ENCODE data around the gene ADAP1. TPM values are rescaled to one million over a fixed set of nuclear protein-coding genes. Genes with fewer than 3 reads are reported as not detected.

The ADAP1 gene
- total and polyA plus RNA-seq, 9 donors = 2.0 to 6.1 (median 3.3) TPM

GRCh38 chr7:884191-885003 lies 70.1 kb downstream of the ADAP1 start:
- 88% methylated on average over 23 of the region's 31 CpGs for WGBS (ENCODE audit: insufficient coverage)
- Histone ChIP-seq H3K27ac (ENCODE audit: low read length) (no peak overlapping the region), H3K4me1 (ENCODE audit: control insufficient read depth, insufficient read depth, low read length) (peaks cover 19% of the 10 kb centered on the region), H3K27me3 (ENCODE audit: control insufficient read depth, insufficient read depth, low read length) (no peaks in the 10 kb centered on the region), H3K36me3 (ENCODE audit: control insufficient read depth, insufficient read depth, low read length) (peaks cover 42% of the 10 kb centered on the region), H3K9me3 (replicated peaks; ENCODE audit: control insufficient read depth, low read depth, low read length) (no peaks in the 10 kb centered on the region), H3K4me3 (ENCODE audit: low read length) (no peak overlapping the region)
- no peak for DNase-seq

DNA sequence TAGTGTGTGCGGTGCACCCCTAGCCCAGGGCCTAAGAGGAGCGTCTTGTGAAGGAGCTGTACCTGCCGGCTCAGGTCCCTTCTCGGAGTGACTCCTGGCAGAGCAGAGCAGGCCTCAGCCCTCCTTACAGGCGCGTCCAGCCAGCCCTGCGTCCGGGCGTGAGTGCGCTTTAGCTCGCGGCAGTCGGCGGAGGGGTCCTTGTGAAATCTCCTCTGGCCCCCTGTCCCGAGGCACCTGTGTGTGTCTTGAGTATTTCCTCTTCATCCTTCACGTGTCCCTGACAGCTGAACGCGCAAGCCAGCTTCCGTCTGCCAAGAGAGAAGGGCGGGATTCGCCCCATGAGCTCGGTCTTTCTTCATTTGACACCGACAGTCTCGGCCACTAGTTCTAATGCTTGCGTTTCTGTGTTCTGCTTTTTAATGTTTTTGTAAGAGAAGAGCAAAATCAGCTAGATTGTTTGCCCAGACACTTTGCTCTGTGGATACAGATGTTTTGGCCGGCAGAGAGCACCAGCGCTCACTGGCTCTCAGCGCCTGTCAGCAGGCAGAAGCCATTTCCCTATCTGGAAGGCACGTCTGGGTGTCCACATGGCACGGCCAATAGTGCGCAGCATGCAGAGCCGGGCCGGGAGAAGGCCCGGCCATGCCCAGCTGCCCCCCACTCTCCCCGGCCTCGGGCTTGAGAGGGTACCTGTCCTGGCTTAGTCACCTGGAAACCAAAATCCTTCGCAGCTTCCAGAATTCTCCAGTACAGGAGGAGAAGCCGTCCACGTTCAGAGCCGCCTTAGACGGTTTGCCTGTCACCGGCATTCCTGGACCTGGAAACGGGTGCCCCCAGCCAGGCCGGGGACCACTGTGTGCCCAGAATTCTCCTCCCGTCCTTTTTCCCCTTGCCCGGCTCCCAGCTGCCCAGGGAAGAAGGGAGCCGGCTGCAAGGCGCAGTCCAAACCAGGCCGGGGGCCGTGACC lies 71.1 kb downstream of the ADAP1 start:
- Histone ChIP-seq H3K27ac (ENCODE audit: low read length) (peak overlapping the region; percentile 63), H3K27me3 (ENCODE audit: control insufficient read depth, insufficient read depth, low read length) (no peaks in the 10 kb centered on the region), H3K4me1 (ENCODE audit: control insufficient read depth, insufficient read depth, low read length) (peaks cover 29% of the 10 kb centered on the region), H3K4me3 (ENCODE audit: low read length) (no peak overlapping the region), H3K36me3 (ENCODE audit: control insufficient read depth, insufficient read depth, low read length) (peaks cover 40% of the 10 kb centered on the region), H3K9me3 (replicated peaks; ENCODE audit: control insufficient read depth, low read depth, low read length) (no peaks in the 10 kb centered on the region)
- 76% methylated on average over 49 of the region's 50 CpGs for WGBS (ENCODE audit: insufficient coverage)
- peak; percentile 49 for DNase-seq

GRCh38 chr7:882336-883035 lies 72.0 kb downstream of the ADAP1 start:
- Histone ChIP-seq H3K4me3 (ENCODE audit: low read length) (no peak overlapping the region), H3K9me3 (replicated peaks; ENCODE audit: control insufficient read depth, low read depth, low read length) (no peaks in the 10 kb centered on the region), H3K4me1 (ENCODE audit: control insufficient read depth, insufficient read depth, low read length) (peaks cover 36% of the 10 kb centered on the region), H3K27ac (ENCODE audit: low read length) (peak overlapping the region; percentile 63), H3K27me3 (ENCODE audit: control insufficient read depth, insufficient read depth, low read length) (no peaks in the 10 kb centered on the region), H3K36me3 (ENCODE audit: control insufficient read depth, insufficient read depth, low read length) (peaks cover 32% of the 10 kb centered on the region)
- WGBS (ENCODE audit: insufficient coverage) = 92% methylated on average over 37 of the region's 37 CpGs
- DNase-seq = no peak

DNA sequence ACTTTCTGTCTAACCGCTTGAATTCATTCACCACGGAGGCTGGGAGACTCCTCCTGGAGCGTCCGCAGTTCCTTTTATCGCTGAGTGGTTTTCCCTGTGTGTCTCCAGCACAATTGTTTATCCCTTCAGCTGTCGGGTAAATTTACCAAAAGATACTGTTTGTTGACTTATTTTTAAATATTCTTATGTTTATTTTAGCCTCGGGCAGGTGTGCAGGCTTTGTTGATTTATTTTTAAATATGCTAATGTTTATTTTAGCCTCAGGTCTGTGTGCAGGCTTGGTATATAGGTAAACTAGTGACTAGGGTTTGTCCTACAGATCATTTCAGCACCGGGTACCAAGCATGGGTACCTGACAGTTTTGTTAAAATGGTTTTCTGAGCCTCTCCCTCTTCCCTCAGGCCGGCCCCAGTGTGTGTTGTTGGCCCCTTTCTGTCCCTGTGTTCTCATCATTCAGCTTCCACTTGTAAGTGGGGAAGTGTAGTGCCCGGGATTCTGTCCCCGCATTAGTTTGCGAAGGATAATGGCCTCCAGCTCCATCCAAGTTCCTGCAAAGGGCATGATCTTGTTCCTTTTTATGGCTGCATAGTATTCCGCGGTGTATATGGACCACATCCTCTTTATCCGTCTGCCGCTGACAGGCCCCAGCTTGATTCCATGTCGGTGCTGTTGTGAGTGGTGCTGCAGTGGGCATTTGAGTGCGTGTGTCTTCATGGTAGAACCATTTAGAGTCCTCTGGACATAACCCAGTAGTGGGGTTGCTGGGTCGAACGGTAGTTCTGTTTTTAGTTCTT lies 72.8 kb downstream of the ADAP1 start:
- DNase-seq = no peak
- H3K4me1 ChIP-seq (ENCODE audit: control insufficient read depth, insufficient read depth, low read length) = peaks cover 36% of the 10 kb centered on the region
- H3K27me3 ChIP-seq (ENCODE audit: control insufficient read depth, insufficient read depth, low read length) = no peaks in the 10 kb centered on the region
- no peak overlapping the region for H3K4me3 ChIP-seq (ENCODE audit: low read length)
- no peak overlapping the region for H3K27ac ChIP-seq (ENCODE audit: low read length)
- WGBS (ENCODE audit: insufficient coverage) = over 99% methylated on average over 11 of the region's 20 CpGs
- peaks cover 25% of the 10 kb centered on the region for H3K36me3 ChIP-seq (ENCODE audit: control insufficient read depth, insufficient read depth, low read length)
- H3K9me3 ChIP-seq (replicated peaks; ENCODE audit: control insufficient read depth, low read depth, low read length) = no peaks in the 10 kb centered on the region

GRCh38 chr7:880450-880849 lies 74.0 kb downstream of the ADAP1 start:
- Histone ChIP-seq H3K27me3 (ENCODE audit: control insufficient read depth, insufficient read depth, low read length) (no peaks in the 10 kb centered on the region), H3K27ac (ENCODE audit: low read length) (peak overlapping the region; percentile 84), H3K9me3 (replicated peaks; ENCODE audit: control insufficient read depth, low read depth, low read length) (no peaks in the 10 kb centered on the region), H3K4me1 (ENCODE audit: control insufficient read depth, insufficient read depth, low read length) (peaks cover 41% of the 10 kb centered on the region), H3K36me3 (ENCODE audit: control insufficient read depth, insufficient read depth, low read length) (peaks cover 20% of the 10 kb centered on the region), H3K4me3 (ENCODE audit: low read length) (no peak overlapping the region)
- peak; percentile 50 for DNase-seq
- 78% methylated on average over 14 of the region's 15 CpGs for WGBS (ENCODE audit: insufficient coverage)

DNA sequence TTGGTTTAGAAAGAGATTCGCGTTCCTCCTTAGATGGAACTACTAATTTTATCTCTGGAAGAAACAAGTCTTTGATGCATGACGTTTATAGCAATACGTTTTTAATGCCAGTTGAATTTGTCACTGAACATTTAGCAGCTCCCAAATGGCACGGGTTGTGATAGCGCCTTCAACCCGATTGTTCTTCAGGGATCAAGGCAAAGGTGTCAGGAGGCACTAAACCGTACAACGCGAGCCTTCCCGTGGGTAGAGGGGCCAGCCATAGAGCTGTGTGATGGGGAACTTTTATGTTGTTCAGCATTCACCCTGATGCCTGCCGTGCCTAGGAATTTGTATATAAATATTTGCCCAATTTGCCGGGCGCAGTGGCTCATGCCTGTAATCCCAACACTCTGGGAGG lies 74.8 kb downstream of the ADAP1 start:
- peaks cover 46% of the 10 kb centered on the region for H3K4me1 ChIP-seq (ENCODE audit: control insufficient read depth, insufficient read depth, low read length)
- peak overlapping the region; percentile 84 for H3K27ac ChIP-seq (ENCODE audit: low read length)
- H3K9me3 ChIP-seq (replicated peaks; ENCODE audit: control insufficient read depth, low read depth, low read length) = no peaks in the 10 kb centered on the region
- H3K4me3 ChIP-seq (ENCODE audit: low read length) = no peak overlapping the region
- 76% methylated on average over 7 of the region's 14 CpGs for WGBS (ENCODE audit: insufficient coverage)
- peaks cover 24% of the 10 kb centered on the region for H3K36me3 ChIP-seq (ENCODE audit: control insufficient read depth, insufficient read depth, low read length)
- no peak for DNase-seq
- no peaks in the 10 kb centered on the region for H3K27me3 ChIP-seq (ENCODE audit: control insufficient read depth, insufficient read depth, low read length)

GRCh38 chr7:879093-879492 lies 75.4 kb downstream of the ADAP1 start:
- no peak for DNase-seq

DNA sequence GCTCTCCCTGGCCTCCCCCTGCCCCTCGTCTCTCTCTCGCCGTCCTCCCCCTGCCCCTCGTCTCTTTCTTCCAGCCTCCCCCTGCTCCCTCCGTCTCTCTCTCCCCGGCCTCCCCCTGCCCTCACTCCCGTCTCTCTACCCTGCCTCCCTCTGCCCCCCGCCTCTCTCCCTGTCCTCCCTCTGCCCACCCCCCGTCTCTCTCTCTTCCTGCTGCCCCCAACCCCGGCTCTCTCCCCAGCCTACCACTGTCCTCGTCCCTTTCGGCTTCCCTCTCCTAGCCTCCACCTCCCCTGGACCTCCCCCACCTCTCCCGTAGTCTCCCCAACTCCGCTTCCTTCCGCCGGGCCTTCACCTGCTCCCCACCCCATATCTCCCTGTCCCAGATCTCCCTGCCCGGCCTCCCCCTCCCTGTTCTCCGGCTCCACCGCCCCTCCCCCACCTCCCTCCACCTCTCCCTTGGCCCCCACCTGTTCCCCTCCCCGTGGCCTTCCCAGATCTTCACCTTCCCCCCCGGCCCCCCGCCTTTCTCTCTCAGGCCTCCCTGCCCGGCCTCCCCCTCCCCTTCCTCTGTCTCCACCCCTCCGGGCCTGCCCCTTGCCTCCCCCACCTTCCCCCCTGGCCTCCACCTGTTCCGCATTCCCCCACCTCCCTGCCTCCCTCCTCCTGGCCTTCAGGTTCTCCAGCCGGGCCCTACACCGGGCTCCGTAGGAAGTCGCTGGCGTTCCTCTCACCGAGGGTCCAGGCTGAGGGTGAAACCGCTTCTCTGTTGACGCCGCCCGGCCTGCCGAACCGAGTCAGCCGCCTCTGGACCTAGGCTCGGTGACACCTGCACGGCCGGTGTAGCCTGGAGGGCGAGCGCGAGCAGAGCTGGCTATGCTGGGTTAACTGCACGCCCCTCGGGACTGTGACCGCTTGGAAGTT lies 76.9 kb downstream of the ADAP1 start:
- peak; percentile 34 for DNase-seq
- no peaks in the 10 kb centered on the region for H3K27me3 ChIP-seq (ENCODE audit: control insufficient read depth, insufficient read depth, low read length)
- peaks cover 48% of the 10 kb centered on the region for H3K4me1 ChIP-seq (ENCODE audit: control insufficient read depth, insufficient read depth, low read length)
- H3K27ac ChIP-seq (ENCODE audit: low read length) = peak overlapping the region; percentile 87
- WGBS (ENCODE audit: insufficient coverage) = 25% methylated on average over 39 of the region's 47 CpGs
- H3K9me3 ChIP-seq (replicated peaks; ENCODE audit: control insufficient read depth, low read depth, low read length) = no peaks in the 10 kb centered on the region
- peak overlapping the region; percentile 71 for H3K4me3 ChIP-seq (ENCODE audit: low read length)
- peaks cover 28% of the 10 kb centered on the region for H3K36me3 ChIP-seq (ENCODE audit: control insufficient read depth, insufficient read depth, low read length)

More at GRCh38 chr7:879093-879492, 75.4 kb downstream of the ADAP1 start:
- Histone ChIP-seq H3K4me1 (ENCODE audit: control insufficient read depth, insufficient read depth, low read length) (peaks cover 47% of the 10 kb centered on the region), H3K27me3 (ENCODE audit: control insufficient read depth, insufficient read depth, low read length) (no peaks in the 10 kb centered on the region), H3K9me3 (replicated peaks; ENCODE audit: control insufficient read depth, low read depth, low read length) (no peaks in the 10 kb centered on the region), H3K4me3 (ENCODE audit: low read length) (no peak overlapping the region), H3K36me3 (ENCODE audit: control insufficient read depth, insufficient read depth, low read length) (peaks cover 22% of the 10 kb centered on the region), H3K27ac (ENCODE audit: low read length) (no peak overlapping the region)
- WGBS (ENCODE audit: insufficient coverage) = 92% methylated on average over 15 of the region's 15 CpGs

DNA sequence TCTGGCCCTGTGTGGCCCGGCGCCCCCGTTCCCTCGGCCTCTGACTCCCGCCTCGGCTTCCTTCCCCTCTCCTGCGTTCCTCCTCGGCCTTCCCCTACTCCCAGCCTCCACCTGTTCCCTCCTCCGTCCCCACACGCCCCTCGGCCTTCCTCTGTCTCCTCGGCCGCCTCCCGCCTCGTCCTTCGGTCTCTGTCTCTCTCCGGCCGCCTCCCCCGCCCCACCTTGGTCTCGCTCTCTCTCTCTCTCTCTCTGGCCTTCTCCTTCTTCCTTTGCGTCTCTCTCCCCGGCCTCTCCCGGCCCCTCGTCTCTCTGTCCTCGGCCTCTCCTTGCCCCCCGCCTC lies 77.5 kb downstream of the ADAP1 start:
- peak overlapping the region; percentile 87 for H3K27ac ChIP-seq (ENCODE audit: low read length)
- H3K36me3 ChIP-seq (ENCODE audit: control insufficient read depth, insufficient read depth, low read length) = peaks cover 32% of the 10 kb centered on the region
- no peaks in the 10 kb centered on the region for H3K27me3 ChIP-seq (ENCODE audit: control insufficient read depth, insufficient read depth, low read length)
- DNase-seq = no peak
- peak overlapping the region; percentile 71 for H3K4me3 ChIP-seq (ENCODE audit: low read length)
- no peaks in the 10 kb centered on the region for H3K9me3 ChIP-seq (replicated peaks; ENCODE audit: control insufficient read depth, low read depth, low read length)
- H3K4me1 ChIP-seq (ENCODE audit: control insufficient read depth, insufficient read depth, low read length) = peaks cover 54% of the 10 kb centered on the region
- WGBS (ENCODE audit: insufficient coverage) = 0% methylated on average over 26 of the region's 26 CpGs

All from muscle of leg (tissue), 11 donors.